DOHH2 (cell line): ENCODE data around the gene TGFB2.

ENCODE experiments used
- H3F3A ChIP-seq: fragments of 200-600 bp; sonication (generic), shearing (Covaris generic); 2 replicates; pipeline ENCODE4 v1.6.0; 2016; ENCODE audit warnings: antibody characterized with exemption, mild to moderate bottlenecking; ENCODE audit not compliant: control insufficient read depth, insufficient read depth
- H3K27ac ChIP-seq: fragments of 200-600 bp; sonication (generic); 2 replicates; pipeline ENCODE4 v1.5.1; 2014; ENCODE audit warnings: low read depth, mild to moderate bottlenecking, low read length, moderate library complexity
- H3K27me3 ChIP-seq: fragments of 200-600 bp; sonication (generic); 2 replicates; pipeline ENCODE4 v1.6.1; 2014; ENCODE audit warnings: mild to moderate bottlenecking, low read length, mixed read lengths; ENCODE audit not compliant: control insufficient read depth
- H3K36me3 ChIP-seq: fragments of 200-600 bp; sonication (generic); 2 replicates; pipeline ENCODE4 v1.6.1; 2014; ENCODE audit warnings: mild to moderate bottlenecking, low read length, moderate library complexity, mixed read lengths; ENCODE audit not compliant: control insufficient read depth
- H3K4me1 ChIP-seq: fragments of 200-600 bp; sonication (generic); 2 replicates; pipeline ENCODE4 v1.6.1; 2014; ENCODE audit warnings: mild to moderate bottlenecking, low read length, mixed read lengths; ENCODE audit not compliant: control insufficient read depth
- H3K4me2 ChIP-seq: fragments of 200-600 bp; sonication (generic); 2 replicates; pipeline ENCODE4 v1.6.0; 2014; ENCODE audit warnings: mild to moderate bottlenecking, low read length, moderate library complexity
- H3K4me3 ChIP-seq: fragments of 200-600 bp; sonication (generic); 2 replicates; pipeline ENCODE4 v1.5.1; 2014; ENCODE audit warnings: mild to moderate bottlenecking, low read length, mixed read lengths
- H3K79me2 ChIP-seq: fragments of 200-600 bp; sonication (generic); 2 replicates; pipeline ENCODE4 v1.6.1; 2014; ENCODE audit warnings: mild to moderate bottlenecking, low read length, mixed read lengths; ENCODE audit not compliant: control insufficient read depth
- H3K9me2 ChIP-seq: fragments of 200-600 bp; sonication (generic); replicated peaks from 2 replicates; pipeline ENCODE4 v1.6.1; 2014; ENCODE audit warnings: mild to moderate bottlenecking, low read length, mixed read lengths; ENCODE audit not compliant: control insufficient read depth
- H3K9me3 ChIP-seq: fragments of 200-600 bp; sonication (generic); 2 replicates; pipeline ENCODE4 v1.6.1; 2014; ENCODE audit warnings: antibody characterized with exemption, low read length, mixed read lengths; ENCODE audit not compliant: control insufficient read depth, insufficient read depth
- H4K20me1 ChIP-seq: fragments of 200-600 bp; sonication (generic); 2 replicates; pipeline ENCODE4 v1.6.0; 2014; ENCODE audit warnings: low read depth, mild to moderate bottlenecking, antibody characterized with exemption, low read length, moderate library complexity; ENCODE audit not compliant: control insufficient read depth, insufficient read depth
- CTCF ChIP-seq: fragments of 200-600 bp; sonication (generic); IDR thresholded peaks from one replicate; pipeline ENCODE4 v1.5.1; 2014; ENCODE audit warnings: antibody characterized with exemption, mild to moderate bottlenecking, low read depth, low read length; ENCODE audit not compliant: poor library complexity, severe bottlenecking
- EZH2phosphoT487 ChIP-seq: fragments of 200-600 bp; sonication (generic); IDR thresholded peaks from 2 replicates; pipeline ENCODE4 v1.6.1; 2017; ENCODE audit warnings: borderline replicate concordance, mild to moderate bottlenecking, antibody characterized with exemption, low read length, moderate library complexity, mixed read lengths

Gene TGFB2

GRCh38 chr1:218433744-218434143 lies 88.6 kb downstream of the TGFB2 start:
- Histone ChIP-seq H3K4me3 (no peak overlapping the region), H3K27ac (no peak overlapping the region), H3K4me2 (no peak overlapping the region), H3K4me1 (no peaks in the 10 kb centered on the region), H3K79me2 (no peaks in the 10 kb centered on the region), H3F3A (no peaks in the 10 kb centered on the region), H4K20me1 (no peaks in the 10 kb centered on the region), H3K9me3 (no peaks in the 10 kb centered on the region), H3K27me3 (no peaks in the 10 kb centered on the region), H3K36me3 (no peaks in the 10 kb centered on the region), H3K9me2 (no peaks in the 10 kb centered on the region)
- no peak for TF ChIP-seq EZH2phosphoT487
- no peak for TF ChIP-seq CTCF

- no peaks in the 10 kb centered on the region for H3K27me3 ChIP-seq
- H4K20me1 ChIP-seq: no peaks in the 10 kb centered on the region
- no peaks in the 10 kb centered on the region for H3K9me2 ChIP-seq
- H3K4me1 ChIP-seq: no peaks in the 10 kb centered on the region
- TF ChIP-seq EZH2phosphoT487 (no peak), CTCF (no peak)
- H3K79me2 ChIP-seq: no peaks in the 10 kb centered on the region
- H3K27ac ChIP-seq: no peak overlapping the region
- H3K9me3 ChIP-seq: no peaks in the 10 kb centered on the region
- H3K4me2 ChIP-seq: no peak overlapping the region
- H3F3A ChIP-seq: no peaks in the 10 kb centered on the region
- no peak overlapping the region for H3K4me3 ChIP-seq
- no peaks in the 10 kb centered on the region for H3K36me3 ChIP-seq
Observed at GRCh38 chr1:218435528-218435927, 90.4 kb downstream of the TGFB2 start.

GRCh38 chr1:218436346-218436745 lies 91.2 kb downstream of the TGFB2 start:
- Histone ChIP-seq H3K27me3 (no peaks in the 10 kb centered on the region), H3K36me3 (no peaks in the 10 kb centered on the region), H3K27ac (no peak overlapping the region), H4K20me1 (no peaks in the 10 kb centered on the region), H3F3A (no peaks in the 10 kb centered on the region), H3K79me2 (no peaks in the 10 kb centered on the region), H3K4me3 (no peak overlapping the region), H3K4me1 (no peaks in the 10 kb centered on the region), H3K9me3 (no peaks in the 10 kb centered on the region), H3K4me2 (no peak overlapping the region), H3K9me2 (no peaks in the 10 kb centered on the region)
- TF ChIP-seq EZH2phosphoT487 (no peak), CTCF (no peak)

- Histone ChIP-seq H3K4me2 (no peak overlapping the region), H3K36me3 (no peaks in the 10 kb centered on the region), H3K27me3 (no peaks in the 10 kb centered on the region), H3K9me2 (no peaks in the 10 kb centered on the region), H3K4me1 (no peaks in the 10 kb centered on the region), H3K9me3 (no peaks in the 10 kb centered on the region), H3K4me3 (no peak overlapping the region), H4K20me1 (no peaks in the 10 kb centered on the region), H3F3A (no peaks in the 10 kb centered on the region), H3K79me2 (no peaks in the 10 kb centered on the region), H3K27ac (no peak overlapping the region)
- TF ChIP-seq CTCF: no peak
- no peak for TF ChIP-seq EZH2phosphoT487
Observed at GRCh38 chr1:218436997-218437396, 91.9 kb downstream of the TGFB2 start.
